ENCODE results near the gene CDH15.

CDH15 gene

DNA sequence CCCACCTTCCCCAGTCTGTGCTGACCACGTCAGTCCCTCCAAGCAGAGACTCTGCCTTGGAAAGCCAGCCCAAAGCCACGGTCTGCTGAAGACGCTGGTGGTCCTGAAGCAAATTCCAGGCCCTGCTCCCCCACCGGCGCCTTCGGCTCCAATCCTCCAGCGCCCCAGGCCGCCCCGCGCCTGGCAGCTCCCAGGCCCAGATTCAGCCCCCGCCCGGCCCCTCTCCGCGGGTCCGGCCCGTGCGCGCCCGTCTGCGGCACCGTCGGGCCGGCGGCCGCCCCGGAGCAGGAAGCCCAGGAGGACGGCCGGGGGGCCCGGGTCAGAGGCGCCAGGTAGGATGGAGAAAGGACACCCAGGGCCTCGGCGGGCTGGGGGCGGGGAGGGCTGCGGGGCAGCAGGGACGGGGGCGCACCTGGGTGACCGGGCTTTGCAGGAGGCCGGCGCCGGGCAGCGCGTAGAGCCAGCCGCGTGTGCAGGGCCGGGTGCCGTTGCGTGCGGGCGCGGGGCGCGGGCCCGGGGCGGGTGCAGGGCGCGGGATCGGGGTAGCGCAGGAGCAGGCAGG lies 29.4 kb downstream of the CDH15 start:
- no peak for DNase-seq

DNA sequence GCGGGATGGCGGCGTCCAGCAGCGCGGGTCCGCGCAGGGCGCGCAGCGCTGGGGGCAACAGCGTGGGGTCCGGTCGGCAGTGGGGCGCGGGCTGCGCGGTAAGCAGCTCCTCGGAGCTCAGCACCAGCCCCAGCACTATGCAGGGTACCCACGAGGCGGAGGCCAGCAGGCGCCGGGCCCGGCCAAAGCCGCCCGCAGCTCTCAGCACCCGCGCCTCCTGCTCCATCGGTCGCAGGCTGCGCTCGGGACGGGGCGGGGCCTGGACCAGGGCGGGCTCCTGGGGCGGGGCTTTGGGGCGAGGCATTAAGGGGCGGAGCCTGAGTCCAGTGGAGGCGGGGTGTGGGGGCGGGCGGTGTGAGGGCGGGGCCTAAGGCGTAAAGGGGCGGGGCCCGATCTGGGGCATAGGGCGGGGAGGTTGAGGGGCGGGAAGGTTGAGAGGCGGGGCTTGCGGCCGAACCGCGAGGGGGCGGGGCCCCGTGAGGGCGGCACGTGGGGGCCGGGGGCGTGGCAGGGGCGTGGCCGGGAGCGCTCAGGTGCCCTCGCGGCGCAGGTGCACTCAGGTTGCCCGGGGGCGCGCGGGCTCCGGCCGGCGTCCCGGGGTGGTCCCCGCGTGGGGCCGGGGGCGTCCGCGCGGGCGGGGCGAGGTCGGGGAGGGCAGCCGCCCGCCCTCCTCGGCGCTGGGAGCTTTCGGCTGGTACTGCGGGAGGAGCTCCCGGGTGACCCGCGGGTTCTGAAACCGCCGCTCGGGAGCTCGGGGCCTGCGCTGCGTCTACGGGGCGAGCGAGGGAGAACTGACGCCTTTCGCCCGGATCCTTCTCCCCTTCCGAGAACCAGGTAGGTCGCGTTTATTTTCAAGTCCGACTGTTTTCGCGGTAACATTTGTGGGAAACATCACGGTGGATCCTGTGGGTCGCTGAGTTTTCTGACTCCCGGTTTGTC lies 30.2 kb downstream of the CDH15 start:
- DNase-seq, result no peak

GRCh38 chr16:89202422-89203215 lies 31.1 kb downstream of the CDH15 start:
- DNase-seq, result no peak

DNA sequence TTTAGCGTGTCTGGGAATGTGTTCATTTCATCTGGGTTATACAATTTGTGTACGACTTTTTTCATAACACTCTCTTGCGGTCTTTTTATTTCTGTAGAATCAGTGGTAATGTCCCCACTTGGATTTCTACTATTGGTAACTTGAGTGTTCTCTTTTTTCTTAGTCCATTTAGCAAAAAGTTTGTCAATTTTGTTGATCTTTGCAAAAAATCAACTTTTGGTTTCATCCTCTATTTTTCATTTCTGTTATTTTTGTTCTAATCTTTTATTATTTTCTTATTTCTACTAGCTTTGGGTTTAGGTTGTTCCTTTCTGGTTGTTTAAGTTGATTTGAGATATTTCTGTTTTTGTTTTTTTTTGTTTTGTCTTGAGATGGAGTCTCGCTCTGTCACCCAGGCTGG lies 36.4 kb downstream of the CDH15 start:
- DNase-seq, result no peak

DNA sequence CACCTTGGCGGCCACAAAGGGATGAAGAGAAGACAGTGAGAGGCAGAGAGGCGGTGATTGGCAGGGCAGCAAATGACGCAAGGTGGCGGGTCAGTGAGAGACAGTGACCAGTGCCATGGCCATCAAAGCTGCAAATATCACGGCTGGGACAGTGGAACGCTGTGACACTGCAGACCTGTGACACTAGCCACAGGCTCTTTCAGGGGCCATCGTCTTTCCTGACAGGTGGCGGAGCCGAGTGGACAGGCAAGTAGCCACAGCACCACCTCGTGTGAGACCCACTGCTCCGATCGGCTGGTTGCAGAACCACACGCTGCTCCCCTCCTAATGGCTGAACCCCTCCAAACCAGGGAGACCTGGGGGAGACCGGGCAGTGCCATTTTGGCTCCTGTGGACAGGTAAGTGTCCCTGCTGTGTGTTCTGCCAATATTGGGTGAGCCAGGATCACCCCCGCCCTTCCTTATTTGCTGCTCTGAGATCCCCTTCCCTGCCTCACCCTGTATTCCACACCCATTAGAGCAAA lies 38.0 kb downstream of the CDH15 start:
- DNase-seq, result no peak

DNA sequence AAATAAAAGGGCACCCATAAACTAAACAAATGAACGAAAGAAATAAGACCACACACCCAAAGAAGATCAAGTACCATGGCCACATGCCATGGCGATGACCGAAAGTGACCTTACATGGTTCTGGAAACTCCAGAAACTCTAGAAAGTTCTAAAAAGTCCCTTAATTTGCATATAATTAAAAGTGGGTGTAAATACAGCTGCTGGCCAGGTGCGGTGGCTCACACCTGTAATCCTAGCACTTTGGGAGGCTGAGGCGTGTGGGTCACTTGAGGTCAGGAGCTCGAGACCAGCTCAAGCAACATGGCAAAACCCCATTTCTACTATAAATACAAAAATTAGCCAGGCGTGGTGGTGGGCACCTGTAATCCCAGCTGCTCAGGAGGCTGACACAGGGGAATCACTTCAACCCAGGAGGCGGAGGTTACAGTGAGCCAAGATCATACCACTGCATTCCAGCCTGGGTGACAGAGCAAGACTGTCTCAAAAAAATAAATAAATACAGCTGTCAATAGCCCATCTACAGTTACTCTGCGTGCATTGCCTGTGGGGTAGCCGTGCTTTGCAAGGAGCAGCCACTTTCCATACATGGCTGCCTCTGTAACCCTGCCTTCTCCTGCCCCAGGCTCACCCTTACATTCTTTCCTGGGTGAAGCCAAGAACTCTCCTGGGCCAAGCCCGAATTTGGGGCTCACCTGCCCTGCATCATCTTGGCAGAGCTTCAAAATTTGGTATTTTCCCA lies 38.8 kb downstream of the CDH15 start:
- no peak for DNase-seq

- no peak for DNase-seq
Measured at GRCh38 chr16:89210904-89211515, 39.5 kb downstream of the CDH15 start.

DNA sequence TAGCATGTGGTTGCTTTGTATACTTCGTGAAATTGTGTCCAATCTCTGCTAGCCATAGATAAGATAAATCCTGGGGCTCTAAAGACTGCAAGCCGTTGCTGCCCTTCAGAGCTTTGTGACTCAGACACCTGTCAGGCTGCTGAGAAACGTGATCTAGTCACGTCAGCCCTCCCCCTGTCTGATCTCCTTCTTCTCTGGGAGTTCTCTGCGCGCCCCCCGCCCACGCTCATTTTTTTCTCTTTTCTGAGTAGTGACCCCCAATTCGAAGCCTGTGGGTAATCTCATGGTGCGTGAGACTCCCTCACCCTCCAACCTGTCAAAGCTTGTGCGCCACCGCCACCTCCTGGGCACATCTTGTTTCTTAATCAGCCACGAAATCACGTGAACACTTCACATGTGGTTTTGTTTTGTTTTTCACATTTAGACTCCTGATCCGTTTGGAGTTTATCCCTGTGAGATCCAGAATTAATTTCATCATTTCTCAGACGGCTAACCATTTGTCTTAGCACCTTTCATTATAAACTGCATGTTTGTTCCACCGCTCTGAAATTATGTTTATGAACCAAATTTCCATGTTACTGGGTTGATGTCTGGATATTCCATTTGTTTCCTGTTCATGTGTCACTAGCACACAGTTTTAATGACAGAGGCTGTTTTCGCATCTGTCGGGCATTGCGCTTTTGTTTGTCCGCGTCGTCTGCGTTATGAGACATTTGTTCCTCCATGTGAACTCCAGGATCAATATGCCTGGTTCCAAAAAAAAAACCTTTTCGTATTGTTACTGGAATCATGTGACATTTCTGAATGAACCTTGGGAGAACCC lies 45.0 kb downstream of the CDH15 start:
- no peak for DNase-seq

- no peak for DNase-seq
Measured at GRCh38 chr16:89217138-89217387, 45.5 kb downstream of the CDH15 start.

GRCh38 chr16:89217388-89218191 lies 46.0 kb downstream of the CDH15 start, which contains the start of gene ZNF778:
ZNF778 (plus strand) TSS chr16:89217703; CDS start chr16:89221128, 3,425 bp downstream.
- no peak for DNase-seq

DNA sequence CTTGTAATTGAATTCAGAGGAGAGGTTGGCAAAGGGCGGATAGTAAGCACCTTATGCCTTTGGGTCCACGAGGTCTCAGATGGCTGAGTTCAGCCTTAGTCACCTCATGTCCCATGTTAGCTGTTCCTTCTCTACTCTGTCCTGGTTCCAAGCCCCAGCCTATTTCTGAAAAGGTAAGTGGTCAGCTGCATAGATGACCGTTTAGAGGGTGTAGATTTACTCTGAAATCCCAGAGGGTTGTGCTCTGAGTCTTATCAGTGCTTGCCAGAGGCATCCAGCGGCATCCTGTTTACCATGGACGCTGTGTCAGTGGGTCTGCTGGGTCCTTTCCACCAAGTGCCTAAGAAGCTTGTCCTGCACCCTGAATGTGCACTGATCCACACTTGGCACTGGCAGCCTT lies 47.8 kb downstream of the CDH15 start:
- DNase-seq, result no peak

DNA sequence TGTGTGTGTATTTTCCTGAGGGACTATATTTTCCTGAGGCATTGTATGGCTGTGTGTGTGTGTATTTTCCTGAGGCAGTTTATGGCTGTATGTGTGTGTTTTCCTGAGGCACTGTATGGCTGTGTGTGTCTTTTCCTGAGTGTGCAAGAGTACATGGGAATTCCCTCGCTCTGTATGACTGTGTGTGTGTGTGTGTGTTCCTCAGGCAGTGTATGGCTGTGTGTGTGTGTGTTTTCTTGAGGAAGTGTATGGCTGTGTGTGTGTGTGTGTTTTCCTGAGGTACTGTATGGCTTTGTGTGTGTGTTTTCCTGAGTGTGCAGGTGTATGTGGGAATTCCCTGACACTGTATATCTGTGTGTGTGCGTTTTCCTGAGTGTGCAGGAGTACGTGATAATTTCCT lies 50.1 kb downstream of the CDH15 start:
- no peak for DNase-seq

GRCh38 chr16:89222931-89223330 lies 51.4 kb downstream of the CDH15 start:
- DNase-seq, result no peak

GRCh38 chr16:89224665-89225064 lies 53.1 kb downstream of the CDH15 start:
- no peak for DNase-seq

DNA sequence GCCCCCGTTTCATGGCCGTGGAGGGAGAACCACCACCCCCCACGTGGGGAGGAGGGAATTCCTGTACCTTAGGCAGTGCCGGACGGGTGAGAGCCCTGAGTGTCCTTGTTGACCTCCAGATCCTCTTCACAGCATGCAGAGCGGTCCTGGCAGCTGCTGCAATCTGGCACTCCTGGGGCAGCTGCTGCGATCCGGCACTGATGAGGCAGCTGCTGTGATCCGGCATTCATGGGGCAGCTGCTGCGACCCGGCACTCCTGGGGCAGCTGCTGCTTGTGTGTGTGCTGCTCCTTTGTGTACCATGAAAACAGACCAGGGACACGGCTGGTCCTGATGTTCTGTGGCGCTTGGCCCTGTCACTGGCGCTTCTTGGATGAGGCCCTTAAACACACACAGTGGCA lies 58.7 kb downstream of the CDH15 start:
- no peak for DNase-seq

GRCh38 chr16:89232107-89232506 lies 60.6 kb downstream of the CDH15 start:
- DNase-seq, result no peak

DNA sequence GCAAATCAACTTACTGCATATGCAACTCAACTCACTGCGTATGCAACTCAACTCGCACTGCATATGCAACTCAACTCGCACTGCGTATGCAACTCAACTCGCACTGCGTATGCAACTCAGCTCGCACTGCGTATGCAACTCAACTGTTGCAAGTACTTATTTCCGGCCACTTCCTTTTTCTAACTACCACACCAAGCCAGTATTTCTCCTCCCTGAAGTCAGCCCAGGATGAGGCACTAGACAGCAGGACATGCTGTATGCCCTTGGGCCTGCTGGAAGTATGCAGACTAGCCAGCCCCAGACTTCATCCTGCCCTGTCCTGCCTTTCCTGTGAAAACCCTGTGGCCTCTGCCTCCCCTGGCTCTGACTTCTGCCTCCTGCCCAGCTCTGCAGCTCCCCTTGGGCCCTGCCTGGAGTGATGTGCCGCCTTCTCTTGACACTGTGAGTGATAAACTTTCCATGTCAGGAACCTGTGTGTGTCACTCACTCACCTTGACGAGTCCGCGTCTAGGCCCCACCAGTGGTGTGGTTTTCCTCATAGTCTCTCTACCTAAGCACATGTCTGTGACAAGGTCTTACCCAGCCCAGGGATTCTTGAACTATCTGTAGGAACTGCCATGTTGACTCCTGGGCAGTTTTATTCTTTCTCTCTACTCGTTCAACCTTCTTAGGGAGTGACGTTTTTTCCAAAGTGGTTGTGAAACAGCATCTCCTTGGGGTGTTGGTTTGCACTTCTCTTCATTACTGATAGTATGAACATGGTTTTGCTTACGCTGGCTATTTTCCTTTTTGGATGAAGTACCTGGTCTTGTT lies 62.3 kb downstream of the CDH15 start:
- no peak for DNase-seq

GRCh38 chr16:89237733-89238132 lies 66.2 kb downstream of the CDH15 start:
- DNase-seq, result no peak

GRCh38 chr16:89241187-89242007 lies 69.8 kb downstream of the CDH15 start:
- DNase-seq, result no peak

All from SIG-M5 (cell line).